GOT3 (cell line): ENCODE data around the gene SLC10A1.
"Not testable (repeated sequence)": the region's sequence is repeated elsewhere in the genome, so short reads cannot be mapped to it uniquely, and the experiment has no call there.

Source experiments
- DNase-seq: peaks from one replicate; lab custom pipeline; 2025; ENCODE audit warnings: mixed read lengths; lab: John Stamatoyannopoulos, UW

Gene SLC10A1

DNA sequence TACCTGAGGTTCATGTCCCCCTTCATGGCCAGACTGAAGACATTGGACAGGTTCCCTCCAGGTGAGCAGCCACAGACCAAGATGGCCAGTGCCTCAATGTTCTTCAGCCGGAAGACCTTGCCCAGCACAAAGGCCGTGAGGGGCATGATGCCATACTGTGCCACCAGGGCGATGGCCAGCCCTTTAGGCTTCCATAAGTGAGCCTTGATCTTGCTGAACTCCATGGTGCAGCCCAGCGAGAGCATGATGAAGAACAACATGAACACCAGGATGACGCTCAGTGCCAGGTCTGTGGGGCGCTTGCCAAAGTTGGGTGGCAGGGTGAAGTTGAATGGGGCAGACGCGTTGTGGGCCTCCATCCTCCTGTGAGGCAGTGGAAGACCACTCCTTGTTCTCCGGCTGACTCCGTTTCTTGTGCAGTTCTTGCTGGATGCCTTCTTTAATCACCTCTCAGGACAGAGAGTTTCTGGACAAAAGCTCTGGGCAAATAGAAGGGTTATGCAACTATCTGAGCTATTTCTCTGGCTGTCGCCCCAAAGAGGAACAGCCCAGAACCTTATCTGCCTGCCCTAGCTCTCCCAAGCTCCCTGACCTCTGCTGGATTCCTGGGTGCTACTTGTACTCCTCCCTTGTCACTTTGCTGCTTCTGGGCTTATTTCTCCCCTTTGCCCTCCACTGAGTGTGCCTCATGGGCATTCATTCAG, at the start of gene SLC10A1:
Gene SLC10A1, minus strand, starts transcription at position 445 of the 704 bp plus-strand sequence. Its CDS starts 86 bp downstream, at position 359.
- no peak for DNase-seq

DNA sequence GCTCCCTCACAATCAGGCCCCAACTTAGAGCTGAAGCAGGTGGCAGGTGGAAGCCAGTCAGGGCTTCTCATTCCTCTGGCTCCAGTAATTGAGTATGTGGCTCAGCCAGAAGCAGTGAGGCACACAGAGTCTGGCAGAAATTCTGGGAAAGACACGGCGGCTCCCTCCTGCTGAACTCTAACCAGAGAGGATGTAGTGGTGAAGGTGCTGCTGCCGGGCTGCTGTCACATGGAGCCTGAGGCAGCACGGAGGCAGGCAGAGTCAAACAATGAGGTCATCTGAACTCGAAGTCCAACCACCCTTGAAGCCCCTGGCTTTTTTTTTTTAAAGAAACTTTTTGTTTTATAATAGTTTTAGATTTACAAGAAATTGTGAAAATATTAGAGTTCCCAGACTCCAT, 48.7 kb upstream of the SLC10A1 start:
- DNase-seq: no peak

DNA sequence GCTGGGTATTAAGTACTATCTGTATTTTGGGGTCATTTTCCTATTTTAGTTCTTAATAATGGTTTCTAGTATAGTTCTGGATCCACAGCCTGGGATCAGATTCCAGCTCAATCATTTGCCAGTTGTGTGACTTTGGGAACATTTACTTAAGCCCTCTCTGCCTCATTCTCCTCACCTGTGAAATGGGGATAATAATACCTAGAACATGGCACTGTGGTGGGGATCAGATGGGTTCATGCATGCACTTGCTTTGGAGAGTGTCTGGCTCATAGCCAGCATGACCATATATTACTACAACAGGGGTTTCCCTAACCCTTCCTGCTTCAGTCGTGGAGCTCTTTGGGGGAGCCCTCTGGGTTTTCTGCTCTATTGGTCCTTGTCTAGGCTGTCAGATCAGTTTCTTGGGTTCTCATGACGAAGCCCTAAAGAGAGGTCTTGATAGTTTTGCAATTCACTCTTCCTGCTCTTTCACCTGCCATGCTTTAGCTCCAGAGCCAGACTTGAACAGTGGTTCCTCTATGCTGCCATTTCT, 48.1 kb upstream of the SLC10A1 start:
- DNase-seq: no peak

DNA sequence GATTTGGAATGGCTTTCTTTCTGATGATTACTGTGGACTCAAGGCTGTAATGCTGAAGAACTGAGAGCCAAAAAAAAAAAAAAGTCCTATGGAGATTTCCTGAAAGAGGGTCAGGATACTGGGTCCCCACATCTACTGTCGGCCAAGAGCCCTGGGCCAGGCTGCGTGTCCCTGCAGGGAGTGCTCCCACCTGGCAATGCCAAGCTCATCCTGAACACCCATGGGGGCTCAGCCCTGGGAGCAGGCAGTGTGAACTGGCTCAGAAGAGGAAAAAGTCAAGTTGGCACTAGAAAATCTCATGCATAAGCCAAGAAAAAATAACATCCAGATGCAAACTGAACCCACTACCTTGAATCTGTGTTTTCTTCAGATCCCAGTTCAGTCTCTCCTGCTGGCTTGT, 47.1 kb upstream of the SLC10A1 start:
- DNase-seq: no peak

DNA sequence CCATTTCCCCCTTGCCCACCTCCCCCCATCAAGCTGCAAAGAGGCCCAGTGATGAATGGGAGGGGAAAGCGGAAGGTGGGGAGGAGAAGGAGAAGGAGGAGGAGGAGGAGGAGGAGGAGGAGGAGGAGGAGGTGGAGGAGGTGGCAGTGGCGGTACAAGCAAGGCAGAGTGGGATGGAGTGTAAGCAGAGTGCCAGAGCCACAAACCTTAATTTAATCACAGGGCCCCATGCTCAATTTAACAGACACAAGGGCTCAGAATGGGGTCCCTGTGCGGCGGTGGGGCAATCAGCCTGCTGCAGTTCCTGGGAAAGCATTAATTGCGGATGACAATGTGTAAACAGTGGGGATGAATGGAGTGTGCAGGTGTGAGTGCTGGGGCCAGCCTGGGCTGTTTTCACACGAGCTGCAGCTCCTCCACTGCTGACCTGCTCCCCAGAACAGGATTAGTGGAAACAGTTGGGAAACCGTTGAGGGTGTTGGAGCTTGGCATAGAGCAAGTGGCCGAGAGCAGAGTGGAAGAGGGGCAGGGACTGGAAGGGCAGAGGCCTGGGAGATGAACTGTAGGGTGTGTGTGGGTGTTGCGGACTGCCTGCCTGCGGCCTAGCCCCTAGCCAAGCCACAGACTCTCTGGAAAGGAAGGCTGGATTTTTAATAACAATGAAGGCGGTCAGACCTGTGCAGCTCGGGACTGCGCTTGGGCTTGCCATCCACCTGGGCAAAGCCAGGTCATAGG, 45.8 kb upstream of the SLC10A1 start:
- no peak for DNase-seq

DNA sequence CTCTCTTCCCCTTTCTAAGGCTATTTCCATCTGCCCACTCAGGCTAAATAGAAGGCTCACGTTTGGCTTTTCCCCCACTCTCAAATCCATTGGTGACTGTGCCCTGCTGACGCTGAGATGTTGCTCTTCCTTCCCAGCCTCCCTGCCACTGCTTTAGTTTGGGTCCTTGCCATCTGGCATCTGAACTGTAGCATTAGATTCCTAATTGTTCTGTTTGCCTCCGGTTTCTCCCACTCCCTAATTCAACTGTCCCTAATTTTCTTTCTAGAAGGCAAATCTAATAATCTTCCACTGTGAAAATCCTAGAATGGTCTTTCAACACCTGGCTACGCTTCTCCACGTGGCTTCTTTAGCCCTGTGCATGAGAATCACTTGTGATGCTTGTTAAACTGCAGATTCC, 44.6 kb upstream of the SLC10A1 start:
- DNase-seq: no peak

DNA sequence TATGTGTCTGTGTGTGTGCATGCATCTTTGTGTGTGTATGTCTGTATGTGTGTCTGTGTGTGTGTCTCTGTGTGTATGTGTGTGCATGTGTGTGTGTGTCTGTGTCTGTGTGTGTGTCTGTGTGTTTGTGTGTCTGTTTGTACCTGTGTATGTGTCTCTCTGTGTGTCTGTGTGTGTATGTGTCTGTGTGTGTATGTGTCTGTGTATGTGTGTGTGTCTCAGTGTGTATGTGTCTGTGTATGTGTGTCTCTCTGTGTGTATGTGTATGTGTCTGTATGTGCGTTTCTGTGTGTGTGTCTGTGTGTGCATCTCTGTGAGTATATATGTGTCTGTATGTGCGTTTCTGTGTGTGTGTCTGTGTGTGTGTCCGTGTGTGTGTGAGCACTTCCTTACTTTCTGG, 42.6 kb upstream of the SLC10A1 start:
- DNase-seq: no peak

DNA sequence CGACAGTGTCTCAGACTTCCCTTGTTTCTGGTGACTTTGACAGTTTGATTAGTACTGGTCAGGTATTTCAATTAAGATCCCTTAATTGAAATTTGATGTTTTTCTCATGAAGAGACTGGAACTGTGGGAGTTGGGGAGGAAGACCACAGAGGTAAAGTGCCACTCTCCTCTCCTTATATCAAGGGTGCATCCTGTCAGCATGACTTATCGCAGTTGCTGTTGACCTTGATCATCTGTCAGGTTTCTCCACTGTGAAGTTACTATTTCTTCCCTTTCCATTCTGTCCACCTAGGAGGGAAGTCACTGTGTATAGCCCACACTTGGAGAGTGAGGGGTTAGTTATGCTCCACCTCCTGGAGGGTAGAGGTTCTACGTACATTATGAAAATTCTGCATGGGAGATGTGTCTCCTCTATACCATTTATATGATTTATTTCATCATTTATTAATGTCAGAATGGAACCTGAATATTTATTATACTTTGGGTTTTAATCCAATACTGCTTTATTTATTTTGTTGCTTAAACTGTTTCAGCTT, 41.9 kb upstream of the SLC10A1 start:
- DNase-seq: no peak

DNA sequence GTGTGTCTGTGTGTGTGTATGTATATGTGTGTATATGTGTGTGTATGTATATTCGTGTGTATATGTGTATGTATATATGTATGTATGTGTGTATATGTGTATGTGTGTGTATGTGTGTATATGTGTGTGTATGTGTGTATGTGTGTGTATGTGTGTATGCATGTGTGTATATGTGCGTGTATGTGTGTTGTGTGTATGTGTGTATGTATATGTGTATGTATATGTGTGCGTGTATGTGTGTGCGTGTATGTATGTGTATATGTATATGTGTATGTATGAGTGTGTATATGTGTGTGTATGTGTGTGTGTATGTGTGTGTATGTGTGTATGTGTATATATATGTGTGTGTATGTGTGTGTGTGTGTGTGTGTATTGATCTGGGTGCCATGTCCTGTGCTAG, 31.8 kb upstream of the SLC10A1 start:
- DNase-seq: no peak

DNA sequence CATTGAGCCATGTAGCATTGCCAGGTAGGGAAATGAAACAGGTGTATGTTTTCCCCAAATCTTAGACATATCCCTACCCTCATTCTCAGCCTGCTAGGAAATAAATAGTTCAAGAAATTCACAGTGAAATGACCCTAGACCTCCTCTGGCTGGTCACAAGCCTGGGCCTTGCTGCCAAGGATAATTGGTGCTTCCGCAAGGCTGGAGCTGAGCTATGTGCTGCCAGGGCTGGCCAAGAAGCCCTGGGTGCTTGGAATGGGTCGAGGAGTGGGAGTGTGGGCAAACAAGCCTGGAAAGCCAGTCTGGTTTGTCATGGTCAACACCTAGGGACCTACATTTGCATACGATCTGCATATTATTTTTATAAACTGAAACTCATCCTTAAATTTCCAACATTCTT, 31.3 kb upstream of the SLC10A1 start:
- no peak for DNase-seq

DNA sequence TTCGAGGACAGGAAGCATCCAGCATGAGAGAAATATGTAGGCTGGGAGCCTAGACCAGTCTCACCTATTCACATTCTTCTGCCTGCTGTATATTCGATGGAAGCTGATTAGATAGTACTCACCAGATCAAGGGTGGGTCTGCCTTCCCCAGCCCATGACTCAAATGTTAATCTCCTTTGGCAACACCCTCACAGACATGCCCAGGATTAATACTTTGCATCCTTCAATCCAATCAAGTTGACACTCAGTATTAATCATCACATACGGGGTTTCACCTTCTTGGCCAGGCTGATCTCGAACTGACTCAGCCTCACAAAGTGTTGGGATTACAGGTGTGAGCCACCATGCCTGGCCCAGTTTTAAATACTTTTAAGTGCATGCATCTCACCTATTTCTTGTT, 30.5 kb upstream of the SLC10A1 start:
- DNase-seq: no peak

DNA sequence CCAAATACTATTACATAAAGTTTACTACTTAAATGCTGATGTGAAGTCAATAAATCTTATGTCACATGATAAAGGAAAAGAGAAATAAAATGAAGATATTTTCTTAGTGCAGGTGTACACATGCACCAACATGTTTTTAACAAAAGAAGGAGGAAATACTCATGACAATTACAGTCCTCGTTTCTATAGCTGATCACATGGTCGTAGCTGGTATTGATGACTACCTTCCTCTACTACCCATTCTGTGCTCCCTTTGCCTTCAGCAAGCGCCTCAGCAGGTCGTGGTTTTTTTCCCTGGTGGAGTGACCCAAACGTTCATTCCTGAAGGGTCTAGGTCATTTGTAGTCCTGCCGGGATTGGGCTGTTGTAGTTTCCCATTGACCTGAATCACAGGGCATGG, 25.4 kb upstream of the SLC10A1 start:
- no peak for DNase-seq

DNA sequence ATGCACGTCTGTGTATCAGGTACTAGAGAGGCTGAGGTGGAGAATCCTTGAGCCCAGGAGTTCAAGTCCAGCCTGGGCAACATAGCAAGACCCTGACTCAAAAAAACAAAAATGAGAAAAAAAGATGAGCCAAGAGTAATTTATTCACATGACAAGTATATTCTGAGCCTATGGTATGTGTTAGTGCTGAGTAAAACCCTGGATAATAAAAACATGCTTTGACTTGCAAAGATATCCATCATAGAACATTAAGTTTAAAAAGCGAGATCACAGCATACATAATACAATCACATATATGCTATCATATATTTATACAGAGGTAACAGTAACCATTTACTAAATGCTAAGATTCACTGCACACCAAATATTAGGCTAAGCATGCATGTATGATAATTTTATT, 23.9 kb upstream of the SLC10A1 start:
- DNase-seq: no peak

DNA sequence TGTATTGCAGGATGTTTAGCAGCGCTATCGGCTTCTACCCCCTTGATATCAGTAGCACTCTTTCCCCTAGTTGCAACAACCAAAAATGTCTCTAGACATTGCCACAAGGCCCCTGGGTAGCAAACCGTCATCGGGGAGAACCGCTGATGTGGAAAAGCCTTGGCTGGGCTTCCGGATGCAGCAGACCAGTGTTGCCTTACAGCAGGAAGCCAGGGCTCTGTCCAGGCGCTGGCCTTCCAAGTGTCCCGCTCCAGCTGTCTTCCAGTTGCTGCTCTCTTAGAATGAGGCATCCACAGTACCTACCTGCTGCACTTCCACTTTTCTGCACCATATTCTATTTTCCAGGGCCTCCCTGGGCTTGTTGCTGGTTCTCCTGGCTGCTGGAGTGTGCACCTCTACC, 22.6 kb upstream of the SLC10A1 start:
- no peak for DNase-seq

DNA sequence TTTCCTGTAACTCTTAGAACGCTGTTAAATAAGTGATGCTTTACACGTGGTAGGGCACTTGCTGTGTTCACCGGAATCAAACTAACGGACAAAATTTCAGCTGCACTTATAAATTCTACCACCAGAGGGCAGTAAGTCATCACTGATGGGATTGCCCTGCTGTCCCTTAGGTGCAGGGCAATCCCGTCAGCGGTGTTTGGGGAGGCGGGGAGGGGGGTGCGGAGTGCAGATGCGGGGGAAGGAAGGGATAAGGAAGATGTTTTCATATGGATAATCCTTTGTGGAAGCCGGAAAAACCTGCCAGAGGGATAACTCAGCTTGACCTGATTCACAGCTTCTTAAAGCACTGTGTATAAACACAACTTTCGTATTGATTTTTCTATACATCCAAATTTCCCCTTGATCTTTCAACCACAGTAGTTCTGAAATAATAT, 21.7 kb upstream of the SLC10A1 start:
- no peak for DNase-seq

DNA sequence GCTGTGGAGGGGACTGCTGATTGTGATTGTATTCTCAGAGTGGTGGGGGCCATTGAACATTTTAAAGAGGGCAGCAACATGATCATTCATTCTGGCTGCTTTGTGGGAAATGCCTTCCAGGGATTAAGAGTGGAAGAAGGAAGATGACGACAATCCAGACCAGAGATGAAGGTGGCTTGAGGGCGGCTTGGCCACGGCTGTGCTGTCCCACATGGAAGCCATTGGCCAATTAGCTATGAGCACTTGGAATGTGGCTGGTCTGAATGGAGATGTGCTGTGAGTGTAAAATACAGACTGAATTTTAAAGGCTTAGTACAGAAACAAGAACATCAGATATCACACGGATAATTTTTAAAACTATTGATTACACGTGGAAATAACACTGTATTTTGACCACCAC, 19.2 kb upstream of the SLC10A1 start:
- DNase-seq: no peak

DNA sequence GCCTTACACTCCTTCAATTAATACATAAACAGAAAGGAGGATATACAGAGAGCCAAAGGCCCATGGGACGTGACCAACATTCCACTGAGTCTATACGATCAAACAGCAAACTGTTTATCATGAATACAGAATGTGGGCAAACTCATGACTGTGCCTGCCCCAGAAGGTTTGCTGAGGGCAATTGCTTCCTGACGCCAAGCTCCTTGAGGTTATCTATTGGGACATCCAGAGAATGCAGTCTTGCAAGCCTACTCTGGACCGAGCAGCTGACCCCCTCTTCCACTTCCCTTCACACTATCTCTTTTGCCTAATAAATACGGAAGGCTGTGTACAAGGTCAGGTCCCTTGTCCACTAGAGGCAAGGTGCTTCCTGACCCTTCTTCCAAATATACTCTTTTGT, 18.5 kb upstream of the SLC10A1 start:
- no peak for DNase-seq

DNA sequence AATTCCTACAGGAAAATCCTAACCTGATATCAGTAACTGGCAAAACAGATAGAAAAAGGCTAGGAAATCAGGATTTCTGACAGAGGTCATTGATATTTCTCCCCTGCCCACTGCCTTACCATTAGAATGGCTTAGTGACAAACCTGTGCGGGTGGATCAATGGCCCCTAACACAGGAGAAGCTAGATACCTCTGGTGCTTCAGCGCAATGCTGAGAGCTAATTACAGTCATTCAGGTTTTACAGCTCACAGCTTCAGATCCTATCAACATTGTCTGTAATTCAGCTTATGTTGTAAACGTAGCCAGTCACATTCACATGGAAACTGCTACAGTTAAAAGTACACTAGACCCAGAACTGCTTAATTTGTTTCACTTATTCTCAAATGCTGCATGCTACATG, 17.4 kb upstream of the SLC10A1 start:
- no peak for DNase-seq

DNA sequence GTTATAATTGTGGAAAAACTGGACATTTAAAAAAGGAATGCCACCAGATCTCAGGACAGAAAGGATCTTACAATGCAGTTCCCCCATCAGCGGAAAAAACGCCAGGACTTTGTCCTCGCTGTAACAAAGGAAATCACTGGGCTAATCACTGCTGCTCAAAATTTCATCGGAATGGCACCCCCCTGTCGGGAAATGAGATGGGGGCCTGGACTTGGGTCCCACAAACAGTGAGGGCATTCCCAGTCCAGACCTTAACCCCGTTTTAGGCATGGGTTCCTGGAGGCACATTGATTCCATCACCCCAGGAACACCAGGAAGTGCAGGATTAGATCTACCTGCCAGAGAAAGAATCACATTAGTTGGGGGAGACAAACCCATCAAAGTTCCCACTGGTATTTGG, 16.3 kb upstream of the SLC10A1 start:
- DNase-seq: not testable (repeated sequence)

DNA sequence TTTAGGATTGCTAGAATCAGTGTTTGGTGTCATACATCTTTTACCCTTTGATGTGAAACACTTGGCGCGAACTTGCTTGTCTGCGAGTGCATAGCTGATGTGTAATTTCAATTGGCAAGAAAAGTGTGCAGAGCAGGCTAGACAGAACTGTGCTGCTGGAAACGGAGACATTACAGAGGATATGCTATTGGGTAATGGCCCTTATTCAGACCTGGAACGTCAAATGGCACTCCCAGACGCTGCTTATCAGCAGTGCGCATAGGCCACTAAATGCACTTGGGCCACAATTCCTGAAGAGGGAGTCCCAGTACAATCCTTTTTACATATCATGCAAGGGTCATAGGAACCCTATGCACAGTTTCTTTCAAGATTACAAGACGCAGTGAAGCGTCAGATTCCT, 15.7 kb upstream of the SLC10A1 start:
- no peak for DNase-seq

DNA sequence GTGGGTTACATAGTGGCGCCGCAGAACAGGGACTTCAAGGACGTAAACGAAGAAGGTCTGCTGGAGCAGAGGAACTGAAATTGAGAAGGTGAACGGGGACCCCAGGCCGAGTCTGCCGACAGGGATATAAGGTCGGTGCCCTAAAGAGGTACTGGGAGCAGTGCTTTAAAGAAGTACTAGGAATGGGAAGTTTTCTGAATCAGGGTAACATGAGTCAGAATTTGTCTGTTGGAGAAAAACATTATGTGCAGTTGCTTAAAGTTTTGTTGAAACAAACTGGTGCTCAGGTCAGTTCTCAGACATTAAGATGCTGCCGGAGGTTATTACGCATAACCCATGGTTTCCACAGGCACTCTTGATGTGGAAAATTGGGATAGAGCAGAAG, 14.8 kb upstream of the SLC10A1 start:
- no peak for DNase-seq

DNA sequence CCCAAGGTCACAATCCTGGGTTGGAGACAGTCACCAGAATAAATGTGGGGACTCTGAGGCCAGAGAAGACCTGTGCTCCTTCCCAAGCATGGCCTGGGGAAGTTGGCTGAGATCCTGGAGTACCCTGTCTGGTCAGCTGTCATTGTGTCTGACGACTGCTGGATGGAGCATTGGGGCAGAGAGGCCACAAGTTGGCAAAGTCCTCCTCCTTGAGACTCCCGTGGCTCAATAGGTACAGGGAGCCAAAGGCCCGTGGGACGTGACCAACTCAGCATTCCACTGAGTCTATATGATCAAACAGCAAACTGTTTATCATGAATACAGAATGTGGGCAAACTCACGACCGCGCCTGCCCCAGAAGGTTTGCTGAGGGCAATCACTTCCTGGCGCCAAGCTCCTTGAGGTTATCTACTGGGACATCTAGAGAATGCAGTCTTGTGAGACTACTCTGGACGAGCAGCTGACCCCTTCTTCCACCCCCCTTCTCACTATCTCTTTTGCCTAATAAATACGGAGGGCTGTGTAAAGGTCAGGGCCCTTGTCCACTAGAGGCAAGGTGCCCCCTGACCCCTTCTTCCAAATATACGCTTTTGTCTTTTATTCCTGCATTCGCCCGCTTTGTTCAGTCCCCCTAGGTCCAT, 14.3 kb upstream of the SLC10A1 start:
- DNase-seq: no peak
